ENCODE data around the gene FKBP2. TPM values are rescaled to one million over a fixed set of nuclear protein-coding genes. Genes with fewer than 3 reads are reported as not detected.

The FKBP2 gene
- polyA plus RNA-seq, 1 experiment, result 76.2 TPM

DNA sequence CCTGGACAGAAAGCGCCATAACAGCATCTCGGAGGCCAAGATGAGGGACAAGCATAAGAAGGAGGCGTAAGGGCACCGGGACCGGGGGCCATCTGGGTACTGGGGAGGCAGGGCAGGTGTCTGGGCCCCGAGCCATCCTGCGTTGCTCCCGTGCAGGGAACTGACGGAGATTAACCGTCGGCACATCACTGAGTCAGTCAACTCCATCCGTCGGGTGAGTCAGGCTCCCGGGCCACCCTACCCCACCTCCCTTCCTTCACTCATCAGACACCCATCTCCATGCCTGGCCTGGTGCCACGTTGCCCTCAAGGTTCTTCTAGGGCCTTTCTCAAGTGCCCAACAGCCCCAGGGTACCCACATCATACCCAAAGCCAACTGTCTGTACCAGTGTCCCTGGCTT, 25.4 kb downstream of the FKBP2 start:
- CTCF ChIA-PET, result interaction anchor here (1.3 to 6.5 kb wide), 2 partner anchors 9 to 15 kb away, joined by 3 to 56 read pairs; partner anchors contain the start of gene PLCB3
- TF ChIP-seq, protein P1, sequence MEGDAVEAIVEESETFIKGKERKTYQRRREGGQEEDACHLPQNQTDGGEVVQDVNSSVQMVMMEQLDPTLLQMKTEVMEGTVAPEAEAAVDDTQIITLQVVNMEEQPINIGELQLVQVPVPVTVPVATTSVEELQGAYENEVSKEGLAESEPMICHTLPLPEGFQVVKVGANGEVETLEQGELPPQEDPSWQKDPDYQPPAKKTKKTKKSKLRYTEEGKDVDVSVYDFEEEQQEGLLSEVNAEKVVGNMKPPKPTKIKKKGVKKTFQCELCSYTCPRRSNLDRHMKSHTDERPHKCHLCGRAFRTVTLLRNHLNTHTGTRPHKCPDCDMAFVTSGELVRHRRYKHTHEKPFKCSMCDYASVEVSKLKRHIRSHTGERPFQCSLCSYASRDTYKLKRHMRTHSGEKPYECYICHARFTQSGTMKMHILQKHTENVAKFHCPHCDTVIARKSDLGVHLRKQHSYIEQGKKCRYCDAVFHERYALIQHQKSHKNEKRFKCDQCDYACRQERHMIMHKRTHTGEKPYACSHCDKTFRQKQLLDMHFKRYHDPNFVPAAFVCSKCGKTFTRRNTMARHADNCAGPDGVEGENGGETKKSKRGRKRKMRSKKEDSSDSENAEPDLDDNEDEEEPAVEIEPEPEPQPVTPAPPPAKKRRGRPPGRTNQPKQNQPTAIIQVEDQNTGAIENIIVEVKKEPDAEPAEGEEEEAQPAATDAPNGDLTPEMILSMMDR (IDR thresholded peaks at IDR 0.05; ENCODE audit: insufficient read depth, low read depth, low read length), result no peak
- Histone ChIP-seq H3K36me3 (ENCODE audit: control insufficient read depth, insufficient read depth, low read length) (peaks cover 40% of the 10 kb centered on the region), H3K27me3 (ENCODE audit: control insufficient read depth, insufficient read depth, low read length) (no peaks in the 10 kb centered on the region), H3K4me3 (ENCODE audit: low read depth, low read length) (no peak overlapping the region)
- POLR2A ChIA-PET, result no interaction called here
- no peak for DNase-seq (ENCODE audit: low read depth)

DNA sequence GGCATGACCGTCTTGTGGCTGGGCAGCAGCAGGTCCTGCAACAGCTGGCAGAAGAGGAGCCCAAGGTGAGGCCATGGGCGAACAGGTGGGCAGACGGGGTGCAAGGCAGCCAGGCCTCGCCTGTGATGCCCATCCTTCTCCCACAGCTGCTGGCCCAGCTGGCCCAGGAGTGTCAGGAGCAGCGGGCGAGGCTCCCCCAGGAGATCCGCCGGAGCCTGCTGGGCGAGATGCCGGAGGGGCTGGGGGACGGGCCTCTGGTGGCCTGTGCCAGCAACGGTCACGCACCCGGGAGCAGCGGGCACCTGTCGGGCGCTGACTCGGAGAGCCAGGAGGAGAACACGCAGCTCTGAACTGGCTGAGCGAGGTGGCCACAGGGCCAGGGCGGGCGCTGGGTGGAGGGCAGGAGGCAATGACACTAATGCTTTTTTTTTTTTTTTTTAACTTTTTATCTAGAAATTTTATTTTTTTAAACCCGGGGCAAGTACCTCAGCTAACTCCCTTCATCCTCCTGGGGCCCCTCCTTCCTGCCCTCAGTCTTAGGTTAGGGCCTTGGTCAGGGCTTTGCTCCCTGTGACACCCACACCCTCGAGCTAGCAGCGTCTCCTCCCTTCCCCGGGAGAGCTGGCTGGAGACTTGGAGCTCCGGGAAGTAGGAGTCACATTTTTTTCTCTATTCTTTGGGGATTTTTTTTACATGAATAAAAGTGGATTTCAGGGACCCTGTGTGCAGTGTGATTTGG, 26.5 kb downstream of the FKBP2 start:
- TF ChIP-seq, protein P1 (IDR thresholded peaks at IDR 0.05; ENCODE audit: insufficient read depth, low read depth, low read length), result no peak
- ChIA-PET POLR2A (interaction anchor here (0.6 kb wide), 2 partner anchors 117 to 393 kb away, joined by 3 to 5 read pairs; no protein-coding TSS in a partner anchor), CTCF (interaction anchor here (0.7 to 3.5 kb wide), 5 partner anchors 10 to 82 kb away, joined by 3 to 41 read pairs (median 7); partner anchors contain the start of genes ESRRA, PLCB3 and STIP1)
- Histone ChIP-seq H3K27me3 (ENCODE audit: control insufficient read depth, insufficient read depth, low read length) (no peaks in the 10 kb centered on the region), H3K36me3 (ENCODE audit: control insufficient read depth, insufficient read depth, low read length) (peaks cover 34% of the 10 kb centered on the region), H3K4me3 (ENCODE audit: low read depth, low read length) (no peak overlapping the region)
- DNase-seq (ENCODE audit: low read depth), result no peak

DNA sequence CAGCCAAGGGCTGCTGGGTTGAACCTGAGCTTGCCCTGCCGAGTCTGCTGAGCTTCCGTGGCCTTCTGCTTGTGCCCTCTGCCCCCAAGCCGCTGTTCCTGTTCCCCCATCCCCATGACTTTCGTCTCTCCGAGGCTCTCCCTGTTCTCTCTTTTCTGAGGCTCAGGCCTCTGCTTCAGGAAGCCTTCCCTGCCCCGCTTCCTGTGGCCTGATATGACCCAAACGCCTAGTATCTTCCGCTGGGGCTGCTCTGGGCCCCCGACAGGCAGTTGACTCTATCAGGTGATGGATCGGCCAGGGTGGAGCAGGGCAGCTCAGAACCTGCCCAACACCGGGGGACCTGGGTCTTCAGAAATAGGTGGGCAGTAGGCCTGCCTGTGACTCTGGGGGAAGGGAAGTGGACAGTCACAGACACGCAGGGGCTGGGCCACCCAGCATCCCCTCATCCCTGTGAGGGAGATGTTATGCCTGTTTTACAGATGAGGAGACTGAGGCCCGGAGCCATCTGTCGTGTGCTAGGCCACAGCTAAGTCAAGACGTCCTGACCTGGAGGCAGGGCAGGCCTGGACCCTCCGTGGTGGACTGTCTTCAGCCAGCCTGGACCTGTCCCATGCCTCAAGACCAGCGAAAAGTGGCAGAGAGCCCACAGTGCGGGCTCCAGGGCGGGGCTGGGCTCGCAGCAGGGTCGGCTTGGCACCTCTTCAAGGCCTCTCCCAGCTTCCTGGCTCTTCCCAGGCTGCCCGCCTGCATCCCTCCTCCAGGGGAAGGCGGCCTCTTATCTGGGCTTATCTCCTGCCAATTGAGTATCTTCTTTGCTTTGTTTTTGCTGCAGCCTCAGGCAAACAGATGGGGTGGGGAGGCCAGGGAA, 27.4 kb downstream of the FKBP2 start:
- ChIA-PET POLR2A (interaction anchor here (0.7 kb wide), 1 partner anchor 352 kb away, joined by 3 read pairs; no protein-coding TSS in a partner anchor), CTCF (interaction anchor here (0.7 to 4.7 kb wide), 9 partner anchors 9 to 64 kb away, joined by 3 to 41 read pairs (median 7); partner anchors contain the start of genes CATSPERZ, ESRRA, PLCB3 and PPP1R14B)
- DNase-seq (ENCODE audit: low read depth), result no peak
- TF ChIP-seq, protein P1 (IDR thresholded peaks at IDR 0.05; ENCODE audit: insufficient read depth, low read depth, low read length), result no peak
- H3K27me3 ChIP-seq (ENCODE audit: control insufficient read depth, insufficient read depth, low read length), result no peaks in the 10 kb centered on the region
- peak overlapping the region; percentile 66 for H3K4me3 ChIP-seq (ENCODE audit: low read depth, low read length)
- H3K36me3 ChIP-seq (ENCODE audit: control insufficient read depth, insufficient read depth, low read length), result peaks cover 28% of the 10 kb centered on the region

DNA sequence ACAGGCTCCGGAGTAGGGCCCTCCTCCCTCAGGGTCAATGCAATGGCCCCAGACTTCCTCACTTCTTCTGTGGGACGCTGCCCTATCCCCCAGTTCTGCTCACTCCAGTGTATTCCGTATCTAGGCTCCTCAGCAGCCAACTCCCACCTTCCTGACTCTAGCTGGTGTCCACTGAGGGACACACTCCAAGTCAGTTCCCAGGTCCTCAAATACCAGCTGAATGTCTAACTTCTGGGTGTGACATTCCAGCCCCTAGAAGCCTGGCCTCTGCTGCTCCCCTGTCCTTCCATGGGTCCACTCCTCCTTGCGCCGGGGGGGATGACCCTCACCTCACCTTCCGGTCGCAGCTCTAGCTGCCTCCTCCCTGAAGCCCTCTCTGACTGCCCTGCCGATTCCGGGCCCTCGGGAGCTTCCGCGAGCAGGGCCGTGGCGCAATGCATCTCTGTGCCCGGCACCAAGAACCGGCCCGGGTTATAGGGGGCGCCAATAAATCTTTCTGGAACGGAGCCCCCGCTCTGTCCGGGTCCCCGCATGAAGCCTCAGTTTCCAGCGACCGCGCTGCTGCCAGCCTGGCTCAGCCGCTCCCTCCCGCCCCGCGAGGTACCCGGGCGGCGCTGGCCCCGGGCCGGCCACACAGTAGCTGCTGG, 28.1 kb downstream of the FKBP2 start:
- no peak for DNase-seq (ENCODE audit: low read depth)
- ChIA-PET POLR2A (interaction anchor here (0.7 kb wide), 1 partner anchor 353 kb away, joined by 3 read pairs; no protein-coding TSS in a partner anchor), CTCF (interaction anchor here (1.1 to 4.7 kb wide), 9 partner anchors 12 to 83 kb away, joined by 4 to 41 read pairs (median 7); partner anchors contain the start of genes CATSPERZ, ESRRA, PLCB3 and PPP1R14B)

More for the DNA sequence above, 28.1 kb downstream of the FKBP2 start:
- TF ChIP-seq, protein P1 (IDR thresholded peaks at IDR 0.05; ENCODE audit: insufficient read depth, low read depth, low read length), result no peak
- Histone ChIP-seq H3K27me3 (ENCODE audit: control insufficient read depth, insufficient read depth, low read length) (no peaks in the 10 kb centered on the region), H3K4me3 (ENCODE audit: low read depth, low read length) (peak overlapping the region; percentile 66), H3K36me3 (ENCODE audit: control insufficient read depth, insufficient read depth, low read length) (peaks cover 22% of the 10 kb centered on the region)

All from BJ (cell line).